C4-2B (cell line): Measurements from ENCODE around the gene METTL26.

Experiments
- H3K27ac ChIP-seq: fragments of 450-650 bp; 2 replicates; pipeline ENCODE4 v1.5.1; 2017
- ZFX ChIP-seq: fragments of 450-650 bp; IDR thresholded peaks from 2 replicates; pipeline ENCODE4 v1.6.1; 2017
- TF ChIP-seq, protein P1 (sequence below): fragments of 450-650 bp; conservative IDR thresholded peaks from 2 replicates; pipeline ENCODE4 v1.5.1; 2017; ENCODE audit warnings: mild to moderate bottlenecking

The METTL26 gene

DNA sequence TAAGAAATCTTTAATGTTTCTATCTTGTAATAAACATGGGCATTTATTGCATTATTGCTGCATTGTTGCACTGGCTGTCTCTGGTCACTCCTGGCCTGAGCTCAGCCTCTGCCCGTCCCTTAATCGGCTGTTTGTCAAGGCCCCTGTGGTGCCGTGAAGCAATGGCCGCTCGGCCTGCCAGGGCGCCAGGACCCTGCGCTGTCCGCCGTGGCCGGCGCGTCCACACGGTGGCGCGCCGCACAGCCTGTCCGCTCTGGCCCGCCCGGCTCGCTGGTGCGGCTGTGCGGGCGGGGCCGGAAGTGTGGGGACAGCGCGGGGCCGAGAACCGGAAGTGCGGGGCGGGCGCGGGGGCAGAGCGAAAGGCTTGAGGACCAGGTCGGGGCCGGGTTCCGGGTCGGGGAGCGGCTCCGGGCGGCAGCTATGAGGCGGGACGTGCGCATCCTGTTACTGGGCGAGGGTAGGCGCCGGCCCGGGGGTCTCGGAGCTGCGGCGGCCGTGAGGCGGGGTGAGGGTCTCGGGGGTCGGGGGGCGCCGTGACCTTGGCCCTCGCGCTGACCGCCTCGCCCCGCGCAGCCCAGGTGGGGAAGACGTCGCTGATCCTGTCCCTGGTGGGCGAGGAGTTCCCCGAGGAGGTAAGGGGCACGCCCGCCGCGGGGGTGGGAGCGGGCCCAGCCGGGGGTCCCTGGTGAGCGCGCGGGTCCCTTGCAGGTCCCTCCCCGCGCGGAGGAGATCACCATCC lies 31.8 kb upstream of the METTL26 start, which contains the start of gene RHOT2:
TSS of gene RHOT2 (plus strand) at position 353 of the 739 bp plus-strand sequence. CDS start at position 421, 68 bp downstream.
- no peak for TF ChIP-seq ZFX
- TF ChIP-seq, protein P1, sequence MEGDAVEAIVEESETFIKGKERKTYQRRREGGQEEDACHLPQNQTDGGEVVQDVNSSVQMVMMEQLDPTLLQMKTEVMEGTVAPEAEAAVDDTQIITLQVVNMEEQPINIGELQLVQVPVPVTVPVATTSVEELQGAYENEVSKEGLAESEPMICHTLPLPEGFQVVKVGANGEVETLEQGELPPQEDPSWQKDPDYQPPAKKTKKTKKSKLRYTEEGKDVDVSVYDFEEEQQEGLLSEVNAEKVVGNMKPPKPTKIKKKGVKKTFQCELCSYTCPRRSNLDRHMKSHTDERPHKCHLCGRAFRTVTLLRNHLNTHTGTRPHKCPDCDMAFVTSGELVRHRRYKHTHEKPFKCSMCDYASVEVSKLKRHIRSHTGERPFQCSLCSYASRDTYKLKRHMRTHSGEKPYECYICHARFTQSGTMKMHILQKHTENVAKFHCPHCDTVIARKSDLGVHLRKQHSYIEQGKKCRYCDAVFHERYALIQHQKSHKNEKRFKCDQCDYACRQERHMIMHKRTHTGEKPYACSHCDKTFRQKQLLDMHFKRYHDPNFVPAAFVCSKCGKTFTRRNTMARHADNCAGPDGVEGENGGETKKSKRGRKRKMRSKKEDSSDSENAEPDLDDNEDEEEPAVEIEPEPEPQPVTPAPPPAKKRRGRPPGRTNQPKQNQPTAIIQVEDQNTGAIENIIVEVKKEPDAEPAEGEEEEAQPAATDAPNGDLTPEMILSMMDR, result peak; percentile 99
- H3K27ac ChIP-seq, result peak within 1 kb of the TSS; percentile 100

DNA sequence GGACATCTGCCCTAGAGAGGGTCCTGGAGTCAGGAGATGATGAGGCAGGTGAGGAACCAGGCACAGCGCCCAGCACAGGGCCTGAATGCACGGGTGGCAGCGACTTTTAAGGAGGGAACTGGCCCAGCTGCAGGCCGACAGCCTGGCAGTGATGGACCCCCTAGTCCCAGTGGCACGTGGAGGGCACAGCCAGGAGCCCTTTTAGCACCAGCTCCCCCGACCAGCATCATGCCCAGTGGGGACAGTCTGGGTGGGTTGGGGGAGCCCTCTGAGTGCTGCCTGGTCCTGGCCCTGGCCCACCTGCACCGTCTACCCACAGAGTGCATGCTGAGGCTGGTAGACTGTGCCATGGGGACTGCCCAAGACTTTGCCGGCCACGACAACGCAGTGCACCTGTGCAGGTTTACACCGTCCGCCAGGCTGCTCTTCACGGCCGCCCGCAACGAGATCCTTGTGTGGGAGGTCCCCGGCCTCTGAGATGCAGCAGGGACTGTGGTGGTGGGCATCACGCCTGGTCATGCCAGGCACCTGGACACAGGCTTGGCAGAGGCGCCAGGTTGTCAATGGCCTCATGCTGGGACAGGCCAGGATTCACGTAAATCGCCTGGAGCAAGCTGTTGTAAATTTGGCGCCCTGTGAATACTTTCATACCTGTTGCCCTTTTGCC lies 31.1 kb upstream of the METTL26 start:
- TF ChIP-seq ZFX, result no peak
- TF ChIP-seq, protein P1, result 0 out of 2 replicates have a peak, but pooled peaks have one; percentile 64
- peak overlapping the region; percentile 100 for H3K27ac ChIP-seq

DNA sequence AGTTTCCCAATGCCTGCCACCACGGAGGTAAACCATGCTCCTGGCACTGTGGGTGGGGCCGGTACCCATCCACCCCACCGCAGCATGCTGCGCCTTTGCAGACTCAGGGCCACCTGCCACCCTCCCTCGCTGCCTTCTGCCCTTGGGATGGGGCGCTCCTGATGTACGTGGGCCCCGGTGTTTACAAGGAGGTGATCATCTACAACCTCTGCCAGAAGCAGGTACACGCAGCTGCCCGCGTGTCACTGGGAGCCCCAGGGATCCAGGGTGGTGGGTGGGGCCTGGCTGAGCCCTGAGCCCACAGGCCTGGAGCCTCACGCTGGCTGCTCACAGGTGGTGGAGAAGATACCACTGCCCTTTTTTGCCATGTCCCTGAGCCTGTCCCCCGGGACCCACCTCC lies 30.5 kb upstream of the METTL26 start:
- H3K27ac ChIP-seq, result no peak overlapping the region; the same call in 1 of the 2 replicates

DNA sequence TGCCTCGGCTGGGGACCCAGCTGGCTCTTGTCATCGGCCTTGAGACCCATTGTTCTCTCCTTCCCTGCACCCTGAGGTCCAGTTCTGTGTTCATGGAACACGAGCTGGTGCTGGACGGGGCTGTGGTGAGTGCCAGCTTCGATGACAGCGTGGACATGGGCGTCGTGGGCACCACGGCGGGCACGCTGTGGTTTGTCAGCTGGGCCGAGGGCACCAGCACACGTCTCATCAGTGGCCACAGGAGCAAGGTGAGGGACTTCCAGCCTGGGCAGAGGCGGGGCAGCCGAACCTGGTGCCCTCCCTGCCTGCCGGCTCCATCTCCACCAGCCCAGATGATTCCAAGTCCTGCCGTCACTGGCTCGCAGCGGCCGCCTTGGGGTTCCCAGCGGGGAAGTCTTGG lies 26.5 kb upstream of the METTL26 start:
- TF ChIP-seq, protein P1, result no peak
- TF ChIP-seq ZFX, result no peak
- H3K27ac ChIP-seq, result no peak overlapping the region; the same call in 1 of the 2 replicates

More for the DNA sequence above, 30.5 kb upstream of the METTL26 start:
- TF ChIP-seq, protein P1, result no peak
- TF ChIP-seq ZFX, result no peak

DNA sequence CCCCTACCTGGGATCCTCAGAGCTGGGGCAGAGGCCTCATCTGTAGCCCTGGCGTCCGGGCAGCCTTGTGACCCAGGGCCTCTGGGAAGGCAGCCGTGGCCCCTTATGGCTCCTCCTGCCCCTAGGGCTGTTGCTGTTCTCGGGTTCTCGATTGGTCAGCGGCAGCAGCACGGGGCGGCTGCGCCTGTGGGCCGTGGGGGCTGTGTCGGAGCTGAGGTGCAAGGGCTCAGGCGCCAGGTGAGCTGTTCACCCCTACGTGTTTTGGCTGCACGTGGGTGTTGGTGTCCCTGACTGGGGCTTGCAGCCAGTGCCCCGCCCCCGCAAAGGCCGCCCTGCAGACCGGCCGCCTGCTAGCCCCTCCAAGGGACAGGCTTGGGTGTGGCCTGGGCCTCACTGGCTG lies 26.0 kb upstream of the METTL26 start:
- TF ChIP-seq ZFX, result no peak
- peak overlapping the region; percentile 90 for H3K27ac ChIP-seq

DNA sequence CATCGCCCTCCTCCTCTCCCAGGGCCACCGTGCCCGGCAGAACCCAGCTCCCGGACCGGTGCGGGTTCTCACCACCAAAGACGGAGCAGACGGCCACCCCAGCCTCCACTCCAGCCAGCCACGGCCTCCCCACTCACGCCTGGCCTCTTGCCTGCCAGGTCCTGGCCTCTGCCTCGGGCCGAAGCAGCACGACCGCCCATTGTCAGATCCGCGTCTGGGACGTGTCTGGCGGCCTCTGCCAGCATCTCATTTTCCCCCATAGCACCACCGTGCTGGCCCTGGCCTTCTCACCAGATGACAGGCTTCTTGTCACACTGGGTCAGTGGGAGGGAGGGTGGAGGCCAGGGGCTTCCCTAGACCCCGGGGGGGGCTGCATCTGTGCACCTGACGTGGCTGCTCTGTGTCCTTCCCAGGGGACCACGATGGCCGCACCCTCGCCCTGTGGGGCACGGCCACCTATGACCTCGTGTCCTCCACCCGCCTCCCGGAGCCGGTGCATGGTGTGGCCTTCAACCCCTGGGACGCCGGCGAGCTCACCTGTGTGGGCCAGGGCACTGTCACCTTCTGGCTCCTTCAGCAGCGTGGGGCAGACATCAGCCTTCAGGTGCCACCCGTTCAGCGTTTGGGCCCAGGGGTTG lies 25.2 kb upstream of the METTL26 start:
- H3K27ac ChIP-seq, result peak overlapping the region; percentile 90
- TF ChIP-seq, protein P1, result no peak; the same call in 1 of the 2 replicates
- TF ChIP-seq ZFX, result no peak

DNA sequence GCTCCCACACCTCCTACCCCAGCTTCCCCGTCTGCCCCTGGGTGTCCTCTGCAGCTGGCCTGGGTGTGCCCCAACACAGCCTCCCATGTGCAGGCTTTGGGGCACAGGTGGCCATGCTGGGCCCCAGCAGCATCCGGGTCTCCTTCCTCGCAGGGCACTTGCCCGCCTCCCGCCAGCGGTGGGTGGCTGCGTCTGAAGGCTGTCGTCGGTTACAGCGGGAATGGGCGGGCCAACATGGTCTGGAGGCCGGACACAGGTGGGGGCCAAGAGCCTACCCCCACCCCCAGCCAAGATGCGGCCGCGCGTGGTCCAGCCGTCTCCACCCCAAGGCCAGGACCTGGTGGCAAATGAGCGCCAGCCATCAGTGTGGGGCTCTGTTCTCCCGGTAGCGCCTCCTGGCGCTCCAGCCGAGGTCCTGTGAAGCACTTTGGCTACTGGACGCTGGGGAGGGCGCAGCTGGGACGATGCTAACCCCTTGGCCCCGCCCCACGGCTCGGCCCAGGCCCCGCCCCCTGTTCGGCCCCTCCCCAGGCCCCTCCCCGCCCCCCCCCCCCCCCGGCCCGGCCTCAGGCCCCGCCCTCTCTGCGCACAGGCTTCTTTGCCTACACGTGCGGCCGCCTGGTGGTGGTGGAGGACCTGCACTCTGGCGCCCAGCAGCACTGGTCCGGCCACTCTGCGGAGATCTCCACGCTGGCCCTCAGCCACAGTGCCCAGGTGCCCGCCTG lies 24.5 kb upstream of the METTL26 start:
- H3K27ac ChIP-seq, result peak overlapping the region; percentile 90
- TF ChIP-seq ZFX, result no peak
- TF ChIP-seq, protein P1, result peak; percentile 84
